ENCODE results near the gene COA7. TPM values are rescaled to one million over a fixed set of nuclear protein-coding genes. Genes with fewer than 3 reads are reported as not detected.

Gene COA7
- total RNA-seq, 2 experiments from 2014 or later, result 32.5 to 35.7 TPM

- no peak overlapping the region for H3K4me3 Mint-ChIP-seq
- no peaks in the 10 kb centered on the region for H3K9me3 Mint-ChIP-seq
- DNase-seq, result no peak
- H3K27ac Mint-ChIP-seq, result no peak overlapping the region
- no peaks in the 10 kb centered on the region for H3K36me3 Mint-ChIP-seq
- H3K4me1 Mint-ChIP-seq, result no peaks in the 10 kb centered on the region
- no peaks in the 10 kb centered on the region for H3K27me3 Mint-ChIP-seq
These were observed 30.9 kb downstream of the COA7 start for GRCh38 chr1:52667290-52667689.

GRCh38 chr1:52665006-52665941, 32.9 kb downstream of the COA7 start:
- H3K27me3 Mint-ChIP-seq, result no peaks in the 10 kb centered on the region
- H3K4me3 Mint-ChIP-seq, result no peak overlapping the region
- H3K27ac Mint-ChIP-seq, result no peak overlapping the region
- H3K36me3 Mint-ChIP-seq, result peaks cover 2% of the 10 kb centered on the region
- DNase-seq, result no peak
- H3K4me1 Mint-ChIP-seq, result peaks cover 2% of the 10 kb centered on the region
- H3K9me3 Mint-ChIP-seq, result no peaks in the 10 kb centered on the region

GRCh38 chr1:52663716-52664115, 34.4 kb downstream of the COA7 start:
- H3K27ac Mint-ChIP-seq, result no peak overlapping the region

GRCh38 chr1:52662645-52663313, 35.4 kb downstream of the COA7 start:
- Mint-ChIP-seq H3K4me1 (peaks cover 22% of the 10 kb centered on the region), H3K36me3 (peaks cover 3% of the 10 kb centered on the region), H3K27me3 (no peaks in the 10 kb centered on the region), H3K27ac (no peak overlapping the region), H3K9me3 (no peaks in the 10 kb centered on the region), H3K4me3 (no peak overlapping the region)
- no peak for DNase-seq

More at GRCh38 chr1:52663716-52664115, 34.4 kb downstream of the COA7 start:
- Mint-ChIP-seq H3K36me3 (peaks cover 3% of the 10 kb centered on the region), H3K4me3 (no peak overlapping the region), H3K27me3 (no peaks in the 10 kb centered on the region), H3K4me1 (peaks cover 17% of the 10 kb centered on the region), H3K9me3 (no peaks in the 10 kb centered on the region)
- DNase-seq, result no peak

- peaks cover 26% of the 10 kb centered on the region for H3K4me1 Mint-ChIP-seq
- H3K9me3 Mint-ChIP-seq, result no peaks in the 10 kb centered on the region
- H3K27ac Mint-ChIP-seq, result no peak overlapping the region
- no peaks in the 10 kb centered on the region for H3K27me3 Mint-ChIP-seq
- H3K36me3 Mint-ChIP-seq, result peaks cover 14% of the 10 kb centered on the region
- DNase-seq, result no peak
- no peak overlapping the region for H3K4me3 Mint-ChIP-seq
These were observed 37.3 kb downstream of the COA7 start for GRCh38 chr1:52660807-52661206.

- Mint-ChIP-seq H3K27me3 (no peaks in the 10 kb centered on the region), H3K27ac (peak overlapping the region; percentile 86), H3K4me3 (no peak overlapping the region), H3K9me3 (no peaks in the 10 kb centered on the region), H3K36me3 (peaks cover 19% of the 10 kb centered on the region), H3K4me1 (peaks cover 31% of the 10 kb centered on the region)
- DNase-seq, result no peak
These were observed 38.1 kb downstream of the COA7 start for GRCh38 chr1:52659851-52660596.

- Mint-ChIP-seq H3K27me3 (no peaks in the 10 kb centered on the region), H3K27ac (peak overlapping the region; percentile 86), H3K9me3 (no peaks in the 10 kb centered on the region), H3K4me3 (no peak overlapping the region), H3K4me1 (peaks cover 31% of the 10 kb centered on the region), H3K36me3 (peaks cover 20% of the 10 kb centered on the region)
- peak; percentile 46 for DNase-seq
These were observed 38.8 kb downstream of the COA7 start for GRCh38 chr1:52659356-52659755.

GRCh38 chr1:52658795-52659194, 39.4 kb downstream of the COA7 start:
- no peaks in the 10 kb centered on the region for H3K27me3 Mint-ChIP-seq
- peak; percentile 41 for DNase-seq
- peaks cover 25% of the 10 kb centered on the region for H3K36me3 Mint-ChIP-seq
- H3K27ac Mint-ChIP-seq, result peak overlapping the region; percentile 86
- peaks cover 31% of the 10 kb centered on the region for H3K4me1 Mint-ChIP-seq
- no peak overlapping the region for H3K4me3 Mint-ChIP-seq
- no peaks in the 10 kb centered on the region for H3K9me3 Mint-ChIP-seq

GRCh38 chr1:52657702-52658101, 40.4 kb downstream of the COA7 start:
- H3K36me3 Mint-ChIP-seq, result peaks cover 30% of the 10 kb centered on the region
- peaks cover 31% of the 10 kb centered on the region for H3K4me1 Mint-ChIP-seq
- no peak overlapping the region for H3K27ac Mint-ChIP-seq
- no peak for DNase-seq
- H3K4me3 Mint-ChIP-seq, result no peak overlapping the region
- H3K9me3 Mint-ChIP-seq, result no peaks in the 10 kb centered on the region
- no peaks in the 10 kb centered on the region for H3K27me3 Mint-ChIP-seq

- H3K27me3 Mint-ChIP-seq, result no peaks in the 10 kb centered on the region
- peaks cover 30% of the 10 kb centered on the region for H3K36me3 Mint-ChIP-seq
- H3K4me1 Mint-ChIP-seq, result peaks cover 21% of the 10 kb centered on the region
- no peaks in the 10 kb centered on the region for H3K9me3 Mint-ChIP-seq
- H3K27ac Mint-ChIP-seq, result no peak overlapping the region
- no peak for DNase-seq
- no peak overlapping the region for H3K4me3 Mint-ChIP-seq
These were observed 44.1 kb downstream of the COA7 start for GRCh38 chr1:52654063-52654462.

GRCh38 chr1:52653207-52653849, 44.8 kb downstream of the COA7 start:
- H3K27ac Mint-ChIP-seq, result no peak overlapping the region
- peaks cover 14% of the 10 kb centered on the region for H3K4me1 Mint-ChIP-seq
- H3K9me3 Mint-ChIP-seq, result no peaks in the 10 kb centered on the region
- peaks cover 29% of the 10 kb centered on the region for H3K36me3 Mint-ChIP-seq
- H3K4me3 Mint-ChIP-seq, result no peak overlapping the region
- no peaks in the 10 kb centered on the region for H3K27me3 Mint-ChIP-seq
- DNase-seq, result no peak

GRCh38 chr1:52651904-52652303, 46.2 kb downstream of the COA7 start:
- no peak for DNase-seq
- no peak overlapping the region for H3K4me3 Mint-ChIP-seq
- H3K9me3 Mint-ChIP-seq, result no peaks in the 10 kb centered on the region
- H3K27me3 Mint-ChIP-seq, result no peaks in the 10 kb centered on the region
- peaks cover 13% of the 10 kb centered on the region for H3K4me1 Mint-ChIP-seq
- peaks cover 23% of the 10 kb centered on the region for H3K36me3 Mint-ChIP-seq
- no peak overlapping the region for H3K27ac Mint-ChIP-seq

GRCh38 chr1:52645261-52645660, 52.9 kb downstream of the COA7 start:
- Mint-ChIP-seq H3K27me3 (no peaks in the 10 kb centered on the region), H3K4me1 (peaks cover 15% of the 10 kb centered on the region), H3K36me3 (peaks cover 21% of the 10 kb centered on the region), H3K4me3 (no peak overlapping the region), H3K9me3 (no peaks in the 10 kb centered on the region), H3K27ac (no peak overlapping the region)
- DNase-seq, result no peak

GRCh38 chr1:52641307-52641706, 56.8 kb downstream of the COA7 start:
- Mint-ChIP-seq H3K27ac (peak overlapping the region; percentile 76), H3K9me3 (no peaks in the 10 kb centered on the region), H3K4me3 (no peak overlapping the region), H3K36me3 (peaks cover 31% of the 10 kb centered on the region), H3K4me1 (peaks cover 44% of the 10 kb centered on the region), H3K27me3 (no peaks in the 10 kb centered on the region)
- no peak for DNase-seq
